ENCODE results near the gene MAP2K3. TPM values are rescaled to one million over a fixed set of nuclear protein-coding genes. Genes with fewer than 3 reads are reported as not detected.

MAP2K3 gene
- total RNA-seq, 4 donors from 2014 or later = 17.5 to 39.0 (median 21.6) TPM

- H3K9me3 ChIP-seq = no peaks in the 10 kb centered on the region
- no peak overlapping the region for H3K4me3 ChIP-seq
- TF ChIP-seq CTCF (IDR thresholded peaks at IDR 0.05) (no peak), POLR2A (IDR thresholded peaks at IDR 0.05) (no peak), EP300 (IDR thresholded peaks at IDR 0.05) (no peak)
- WGBS, 2 donors = 59 to 61% methylated on average over 13 of the region's 13 CpGs
- H3K27ac ChIP-seq = no peak overlapping the region
- DNase-seq (ENCODE audit: low spot score in 2 of 2) = no peak
- H3K36me3 ChIP-seq = peaks cover 0 to 61% (median 28%) of the 10 kb centered on the region in 3 donors
- H3K4me1 ChIP-seq = peaks cover 0 to 25% (median 0%) of the 10 kb centered on the region in 4 donors
- no peaks in the 10 kb centered on the region for H3K27me3 ChIP-seq
Measured at GRCh38 chr17:21298983-21299519, 14.5 kb downstream of the MAP2K3 start.

DNA sequence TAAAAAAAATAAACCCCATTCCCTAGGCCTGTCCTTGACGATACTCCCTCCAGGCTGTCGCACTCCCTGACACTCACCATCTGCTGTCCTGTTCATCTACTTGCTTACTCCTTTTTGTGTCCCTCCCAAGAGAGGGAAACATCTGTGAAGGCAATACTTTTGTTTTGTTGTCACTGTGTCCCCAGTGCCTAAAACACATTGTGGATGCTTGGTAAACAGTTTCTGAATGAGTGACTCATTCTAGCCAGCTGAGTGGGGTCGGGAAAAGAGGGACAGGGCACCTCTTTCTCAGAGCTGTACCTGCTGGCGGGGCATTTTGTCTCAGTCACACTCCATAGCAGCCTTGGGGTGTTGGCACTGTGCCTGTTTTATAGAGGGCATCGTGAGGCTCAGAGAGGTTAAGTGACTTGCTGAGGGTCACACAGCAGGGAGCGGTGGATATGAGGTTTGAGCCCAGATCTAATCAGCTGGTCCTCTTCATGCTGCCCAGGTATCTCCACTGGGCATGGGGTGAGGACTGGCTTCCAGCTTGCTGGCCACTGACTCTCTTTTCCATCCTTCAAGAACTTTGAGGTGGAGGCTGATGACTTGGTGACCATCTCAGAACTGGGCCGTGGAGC is 15.6 kb downstream of the MAP2K3 start:
- Histone ChIP-seq H3K4me3 (no peak overlapping the region), H3K4me1 (peaks cover 0 to 17% (median 0%) of the 10 kb centered on the region in 4 donors), H3K36me3 (peaks cover 0 to 70% (median 28%) of the 10 kb centered on the region in 3 donors), H3K27me3 (no peaks in the 10 kb centered on the region), H3K27ac (no peak overlapping the region), H3K9me3 (no peaks in the 10 kb centered on the region)
- no peak for TF ChIP-seq EP300 (IDR thresholded peaks at IDR 0.05)
- no peak for TF ChIP-seq POLR2A (IDR thresholded peaks at IDR 0.05)
- TF ChIP-seq CTCF (IDR thresholded peaks at IDR 0.05) = no peak
- 60% methylated on average over 7 of the region's 7 CpGs for WGBS, 2 donors
- no peak for DNase-seq (ENCODE audit: low spot score in 2 of 2)

DNA sequence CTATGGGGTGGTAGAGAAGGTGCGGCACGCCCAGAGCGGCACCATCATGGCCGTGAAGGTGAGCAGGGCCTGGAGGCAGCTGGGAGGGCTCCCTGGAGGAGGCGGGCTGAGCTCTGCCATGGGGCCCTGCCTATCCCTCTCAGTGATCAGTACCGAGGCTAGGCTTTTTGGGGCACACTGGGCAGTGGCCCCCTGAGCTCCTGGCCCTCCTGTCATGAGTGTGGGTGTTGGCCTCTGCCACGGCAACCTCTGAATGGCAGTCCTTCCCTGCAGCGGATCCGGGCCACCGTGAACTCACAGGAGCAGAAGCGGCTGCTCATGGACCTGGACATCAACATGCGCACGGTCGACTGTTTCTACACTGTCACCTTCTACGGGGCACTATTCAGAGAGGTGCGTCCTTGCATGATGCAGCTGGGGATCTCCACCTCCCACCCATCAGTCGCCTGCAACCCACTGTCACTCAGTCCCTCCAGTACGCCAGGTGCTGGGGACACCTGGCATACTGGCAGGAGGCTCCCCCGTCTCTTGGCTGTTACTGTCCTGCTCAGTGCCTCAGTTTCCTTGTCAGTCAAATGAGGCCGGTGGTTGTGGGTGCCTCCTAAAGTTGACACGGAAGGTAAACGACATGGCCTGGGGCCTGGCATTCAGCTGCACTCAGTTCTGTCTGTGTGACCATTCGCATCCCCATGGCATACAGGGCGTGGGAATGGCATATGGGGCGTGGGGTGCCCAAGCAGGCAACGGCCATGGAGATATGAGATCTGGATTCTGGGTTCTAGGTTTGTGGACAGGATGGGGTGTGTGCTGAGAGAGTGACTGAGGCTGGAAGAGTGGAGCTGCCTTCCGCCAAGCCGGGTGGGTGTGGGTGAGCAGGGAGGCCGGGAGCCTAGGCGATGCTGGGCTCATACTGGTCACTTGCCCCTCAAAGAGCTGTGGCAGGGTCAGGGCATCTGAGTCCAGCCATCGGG is 16.4 kb downstream of the MAP2K3 start:
- Histone ChIP-seq H3K36me3 (peaks cover 0 to 76% (median 28%) of the 10 kb centered on the region in 3 donors), H3K4me1 (peaks cover 0 to 14% (median 0%) of the 10 kb centered on the region in 4 donors), H3K9me3 (no peaks in the 10 kb centered on the region), H3K27me3 (no peaks in the 10 kb centered on the region), H3K27ac (no peak overlapping the region), H3K4me3 (no peak overlapping the region)
- DNase-seq (ENCODE audit: low spot score in 2 of 2) = no peak
- WGBS, 2 donors = 75 to 77% methylated on average over 31 of the region's 31 CpGs
- TF ChIP-seq EP300 (IDR thresholded peaks at IDR 0.05) (no peak), CTCF (IDR thresholded peaks at IDR 0.05) (no peak), POLR2A (IDR thresholded peaks at IDR 0.05) (no peak)

GRCh38 chr17:21301593-21302550 is 17.4 kb downstream of the MAP2K3 start:
- H3K4me3 ChIP-seq = no peak overlapping the region
- no peaks in the 10 kb centered on the region for H3K27me3 ChIP-seq
- peaks cover 0 to 7% (median 0%) of the 10 kb centered on the region in 4 donors for H3K4me1 ChIP-seq
- 74 to 77% methylated on average over 19 of the region's 19 CpGs for WGBS, 2 donors
- DNase-seq (ENCODE audit: low spot score in 2 of 2) = no peak
- H3K36me3 ChIP-seq = peaks cover 0 to 86% (median 28%) of the 10 kb centered on the region in 3 donors
- TF ChIP-seq EP300 (IDR thresholded peaks at IDR 0.05) (no peak), POLR2A (IDR thresholded peaks at IDR 0.05) (no peak), CTCF (IDR thresholded peaks at IDR 0.05) (no peak)
- no peak overlapping the region for H3K27ac ChIP-seq
- H3K9me3 ChIP-seq = no peaks in the 10 kb centered on the region

Data from tibial nerve (tissue), 4 donors.